ENCODE results near the gene AKR1C8. TPM values are rescaled to one million over a fixed set of nuclear protein-coding genes. Genes with fewer than 3 reads are reported as not detected.

AKR1C8 gene
- total and polyA plus RNA-seq, 9 of the 15 experiments (the other 6 are each of a cell fraction or from before 2014, with no cell fraction given) = 0.03 to 0.29 (median 0.08) TPM

DNA sequence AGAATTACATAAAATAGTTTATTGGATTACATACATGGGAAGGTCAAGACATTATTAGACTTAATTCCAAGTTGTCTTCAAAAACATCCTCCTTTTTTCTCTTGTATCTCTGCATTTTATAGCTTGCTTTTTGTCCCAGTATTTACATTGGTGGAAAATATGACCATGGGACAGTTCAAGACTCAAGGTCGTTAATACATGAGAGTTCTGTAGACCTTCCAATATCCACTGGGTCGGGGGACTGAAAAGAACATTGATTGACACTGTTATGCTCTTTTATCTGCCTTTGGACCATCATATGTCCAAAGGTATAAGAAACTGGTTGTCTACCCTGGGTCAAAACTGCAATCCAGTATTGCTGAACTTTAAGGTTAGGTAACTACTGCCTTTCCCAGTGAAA, 48.4 kb upstream of the AKR1C8 start:
- no peak overlapping the region for H3K27ac ChIP-seq (ENCODE audit: extremely low read depth, low read depth, low read length)
- in situ Hi-C loops (cut with MboI) = no loop called here
- CTCF ChIA-PET (ENCODE audit: low intra/inter-chr PET ratio) = no interaction called here

More for the DNA sequence above, 48.4 kb upstream of the AKR1C8 start:
- Histone ChIP-seq H3K79me2 (ENCODE audit: control insufficient read depth, insufficient read depth, low read length) (no peaks in the 10 kb centered on the region), H3K9me3 (replicated peaks; ENCODE audit: control insufficient read depth, insufficient read depth, low read depth, low read length) (no peaks in the 10 kb centered on the region), H3K27me3 (ENCODE audit: control insufficient read depth in 2 of 2, insufficient read depth in 2 of 2, low read length in 2 of 2) (no peaks in the 10 kb centered on the region), H3K4me1 (replicated peaks in 1 of 2; ENCODE audit: control insufficient read depth in 2 of 2, insufficient read depth in 2 of 2, low read length in 2 of 2) (no peaks in the 10 kb centered on the region), H3K4me2 (ENCODE audit: insufficient read depth, low read length) (no peak overlapping the region), H2AFZ (ENCODE audit: low read depth, low read length) (no peak overlapping the region), H3K9me1 (ENCODE audit: control insufficient read depth, insufficient read depth, low read length) (no peaks in the 10 kb centered on the region), H3K4me3 (no peak overlapping the region), H4K20me1 (replicated peaks; ENCODE audit: control insufficient read depth, insufficient read depth, low read length) (no peaks in the 10 kb centered on the region), H3K9ac (ENCODE audit: insufficient read depth in 1 of 2, low read depth in 2 of 2, low read length in 2 of 2) (no peak overlapping the region), H3K36me3 (ENCODE audit: control insufficient read depth, insufficient read depth, low read length) (no peaks in the 10 kb centered on the region)
- intact Hi-C loops (cut with micrococcal nuclease) = no loop called here
- POLR2A ChIA-PET = no interaction called here
- 3% methylated on average over 2 of the region's 2 CpGs for WGBS (ENCODE audit: insufficient coverage, low coverage, missing lambda C conversion rate)
- FAIRE-seq (no peak), DNase-seq (ENCODE audit: extremely low read depth in 1 of 4, low spot score in 3 of 4) (no peak), ATAC-seq (no peak)
- BruUV-seq (replicated peaks) = no TSS peak
- TF ChIP-seq MECOM (CRISPR knock-in tag; IDR thresholded peaks at IDR 0.05) = no peak
- TF ChIP-seq SAP30 (IDR thresholded peaks at IDR 0.05; ENCODE audit: borderline replicate concordance, insufficient read depth, low read depth, low read length, poor library complexity, severe bottlenecking) = no peak
- TF ChIP-seq PRPF4 (IDR thresholded peaks at IDR 0.05; ENCODE audit: insufficient read depth, low read depth, low read length, poor library complexity, severe bottlenecking) = no peak
- TF ChIP-seq, protein P1, sequence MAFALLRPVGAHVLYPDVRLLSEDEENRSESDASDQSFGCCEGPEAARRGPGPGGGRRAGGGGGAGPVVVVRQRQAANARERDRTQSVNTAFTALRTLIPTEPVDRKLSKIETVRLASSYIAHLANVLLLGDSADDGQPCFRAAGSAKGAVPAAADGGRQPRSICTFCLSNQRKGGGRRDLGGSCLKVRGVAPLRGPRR (CRISPR knock-in tag; IDR thresholded peaks at IDR 0.05) = no peak
- TF ChIP-seq, protein P2, sequence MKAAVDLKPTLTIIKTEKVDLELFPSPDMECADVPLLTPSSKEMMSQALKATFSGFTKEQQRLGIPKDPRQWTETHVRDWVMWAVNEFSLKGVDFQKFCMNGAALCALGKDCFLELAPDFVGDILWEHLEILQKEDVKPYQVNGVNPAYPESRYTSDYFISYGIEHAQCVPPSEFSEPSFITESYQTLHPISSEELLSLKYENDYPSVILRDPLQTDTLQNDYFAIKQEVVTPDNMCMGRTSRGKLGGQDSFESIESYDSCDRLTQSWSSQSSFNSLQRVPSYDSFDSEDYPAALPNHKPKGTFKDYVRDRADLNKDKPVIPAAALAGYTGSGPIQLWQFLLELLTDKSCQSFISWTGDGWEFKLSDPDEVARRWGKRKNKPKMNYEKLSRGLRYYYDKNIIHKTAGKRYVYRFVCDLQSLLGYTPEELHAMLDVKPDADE (conservative IDR thresholded peaks at IDR 0.05; ENCODE audit: control insufficient read depth, low read depth, low read length) = no peak
- no peak for TF ChIP-seq ZNF699 (CRISPR knock-in tag; IDR thresholded peaks at IDR 0.05; ENCODE audit: insufficient replicate concordance)
- TF ChIP-seq HDAC1 (IDR thresholded peaks at IDR 0.05) = no peak
- TF ChIP-seq PTRF (tag; IDR thresholded peaks at IDR 0.05) = no peak
- no peak for TF ChIP-seq CBX1 (IDR thresholded peaks at IDR 0.05; ENCODE audit: low read depth)
- no peak for TF ChIP-seq SP1 (CRISPR knock-in tag; IDR thresholded peaks at IDR 0.05)
- no peak for TF ChIP-seq SMARCA4 (IDR thresholded peaks at IDR 0.05)
- TF ChIP-seq MCM5 (IDR thresholded peaks at IDR 0.05; ENCODE audit: low read depth) = no peak

Measured in K562 (cell line).